RPMI8226 (cell line): ENCODE measurements around the gene OR10J5.
"Not testable (repeated sequence)": the region's sequence is repeated elsewhere in the genome, so short reads cannot be mapped to it uniquely, and the experiment has no call there.

Experiments used
- DNase-seq: peaks from one replicate; pipeline ENCODE4 v3.0.0-alpha.2; 2015

OR10J5 gene, protein sequence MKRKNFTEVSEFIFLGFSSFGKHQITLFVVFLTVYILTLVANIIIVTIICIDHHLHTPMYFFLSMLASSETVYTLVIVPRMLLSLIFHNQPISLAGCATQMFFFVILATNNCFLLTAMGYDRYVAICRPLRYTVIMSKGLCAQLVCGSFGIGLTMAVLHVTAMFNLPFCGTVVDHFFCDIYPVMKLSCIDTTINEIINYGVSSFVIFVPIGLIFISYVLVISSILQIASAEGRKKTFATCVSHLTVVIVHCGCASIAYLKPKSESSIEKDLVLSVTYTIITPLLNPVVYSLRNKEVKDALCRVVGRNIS

DNA sequence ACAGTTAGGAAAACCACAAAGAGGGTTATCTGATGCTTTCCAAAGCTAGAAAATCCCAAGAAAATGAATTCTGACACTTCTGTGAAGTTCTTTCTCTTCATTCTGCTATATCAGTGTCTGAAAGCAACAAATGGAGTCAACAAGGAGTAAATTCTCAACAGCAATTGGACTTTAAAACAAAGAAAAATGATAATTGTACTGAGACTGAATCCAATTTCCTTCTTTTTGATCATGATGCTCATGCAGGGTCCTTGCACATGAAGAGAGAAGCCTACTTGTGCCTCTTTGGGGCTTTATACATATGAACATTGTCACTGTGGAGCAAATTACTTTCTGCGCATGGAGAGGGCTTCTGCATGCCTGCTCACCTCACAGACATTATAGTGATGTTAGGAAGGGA, at the start of gene OR10J5:
OR10J5 (minus strand) TSS at position 101 of the 400 bp plus-strand sequence; CDS start at position 101, 0 bp downstream.
- DNase-seq, result no peak

DNA sequence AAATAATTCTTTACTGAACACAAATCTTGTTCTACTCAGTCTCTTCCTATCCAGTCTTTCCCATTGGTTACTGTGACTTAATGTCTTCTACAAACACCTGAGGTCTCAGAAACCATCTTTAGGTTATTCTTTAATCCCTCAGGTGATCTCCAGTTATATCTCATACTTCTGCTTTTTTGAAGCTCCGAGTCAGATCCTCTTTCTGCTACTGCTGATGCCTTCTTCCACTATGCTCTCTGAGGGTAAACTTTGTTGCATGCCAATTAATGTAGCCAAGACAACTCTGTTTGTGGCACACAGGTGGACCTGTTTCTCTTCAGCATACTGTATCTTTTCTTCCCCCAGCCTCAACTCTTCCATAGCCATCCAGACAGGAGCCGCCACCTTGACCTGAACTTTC, 48.7 kb upstream of the OR10J5 start:
- no peak for DNase-seq

DNA sequence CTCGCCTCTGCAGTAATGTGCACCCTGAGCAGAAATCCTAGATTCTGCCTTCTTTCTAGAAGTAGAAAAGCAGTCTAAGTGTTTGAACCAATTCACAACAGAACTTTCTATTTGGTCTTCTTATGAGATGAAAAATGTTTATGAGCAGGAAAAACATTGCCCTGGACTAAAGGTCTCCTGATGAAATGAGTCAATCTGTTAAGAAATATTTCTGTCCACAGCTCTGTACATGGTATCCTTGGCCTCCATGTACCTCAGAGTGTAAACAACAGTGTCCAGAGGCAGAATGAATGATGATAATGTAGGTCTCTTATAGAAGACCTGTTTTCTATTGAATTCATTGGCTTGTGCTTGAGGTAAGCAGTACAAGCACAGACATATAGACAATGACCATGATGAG, 45.6 kb upstream of the OR10J5 start:
- no peak for DNase-seq

DNA sequence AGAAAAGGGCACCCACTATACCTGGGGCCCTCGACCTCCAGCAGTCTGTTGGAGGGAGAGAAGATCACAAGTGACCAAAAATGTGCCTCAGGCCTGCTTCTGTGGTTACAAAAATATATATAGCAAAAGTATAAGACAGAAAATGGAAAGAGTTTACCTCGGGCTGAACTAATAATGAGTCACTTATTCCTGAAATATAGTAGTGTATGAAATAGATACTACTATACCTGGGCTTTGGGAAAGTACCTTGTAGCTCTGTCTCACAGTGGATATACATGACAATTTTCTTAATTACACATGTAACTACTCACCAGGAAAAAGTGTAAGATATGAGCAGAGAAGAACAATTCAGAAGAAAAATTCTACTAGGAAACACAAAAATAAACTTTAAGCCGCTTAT, 44.5 kb upstream of the OR10J5 start:
- no peak for DNase-seq

DNA sequence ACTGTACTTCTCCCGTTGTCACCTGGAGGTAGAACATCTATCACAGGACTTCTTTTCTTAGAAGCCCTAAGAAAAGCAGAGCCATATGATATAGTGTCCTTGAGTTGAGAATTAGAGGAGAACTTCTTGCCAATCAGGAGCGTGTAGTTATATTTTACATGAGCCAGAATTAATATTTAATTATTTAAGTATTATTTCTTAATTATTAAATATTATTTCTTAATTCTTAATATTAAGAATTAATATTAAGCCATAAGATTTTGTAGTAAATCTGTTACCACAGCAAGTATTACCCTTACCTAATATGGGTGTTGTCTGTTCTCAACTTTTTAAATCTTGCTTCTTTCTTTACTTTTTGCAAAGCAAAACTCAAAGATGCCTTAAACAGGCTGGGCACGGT, 41.6 kb upstream of the OR10J5 start:
- DNase-seq, result no peak

DNA sequence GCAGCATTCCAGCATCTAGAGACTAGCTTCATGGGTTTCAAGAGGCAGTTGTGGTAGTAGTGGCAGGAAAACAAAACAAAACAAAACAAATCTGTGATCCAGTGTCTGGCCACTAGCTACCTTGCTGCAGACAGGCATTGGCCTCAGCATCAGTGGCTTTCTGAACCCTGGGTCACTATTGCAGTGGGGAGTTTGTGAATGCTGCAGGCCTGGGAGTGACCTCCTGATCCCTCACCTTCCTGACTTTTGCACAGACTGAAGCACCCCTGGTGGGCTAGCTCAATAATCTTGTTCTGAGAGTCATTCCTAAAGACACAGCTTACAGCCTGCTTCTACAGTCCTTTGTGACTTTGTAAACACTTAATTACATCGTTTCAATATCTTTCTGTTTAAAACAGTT, 26.9 kb upstream of the OR10J5 start:
- DNase-seq, result no peak

DNA sequence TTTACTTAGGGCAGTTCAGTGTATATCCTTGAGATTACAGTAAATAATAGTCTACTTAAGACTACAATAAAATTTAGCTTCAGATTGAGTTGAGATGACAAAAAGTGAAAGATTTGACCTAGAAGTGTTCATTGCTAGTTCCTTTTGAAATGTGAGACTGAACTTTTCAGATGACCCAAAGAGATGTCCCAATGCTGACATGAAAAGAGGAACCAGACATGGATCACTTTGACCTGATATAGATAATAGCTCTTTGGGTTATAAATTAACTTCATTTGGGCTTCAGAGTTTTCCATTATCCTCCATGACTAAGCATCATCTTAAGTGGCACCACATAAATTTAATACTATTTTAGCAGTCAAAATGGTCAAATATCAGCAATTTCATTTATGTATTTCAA, 25.7 kb upstream of the OR10J5 start:
- no peak for DNase-seq

DNA sequence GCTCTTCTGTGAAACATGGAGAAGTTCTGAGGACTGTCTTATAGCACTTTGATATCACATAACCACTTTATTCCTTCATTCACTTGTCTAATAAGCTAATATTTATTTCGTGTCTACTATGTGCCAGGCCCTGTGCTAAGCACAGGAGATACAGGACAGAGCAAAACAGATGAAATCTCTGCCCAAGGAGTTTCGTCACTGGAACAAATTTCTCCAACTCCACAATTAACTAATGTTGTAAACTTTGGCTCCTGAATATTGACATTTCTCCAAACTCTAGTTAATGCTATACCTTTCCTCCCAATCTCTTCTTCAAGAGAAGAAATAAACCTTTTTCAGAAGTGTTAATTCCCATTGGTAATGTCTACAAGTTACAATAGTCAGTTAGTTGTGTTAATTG, 24.8 kb upstream of the OR10J5 start:
- no peak for DNase-seq

DNA sequence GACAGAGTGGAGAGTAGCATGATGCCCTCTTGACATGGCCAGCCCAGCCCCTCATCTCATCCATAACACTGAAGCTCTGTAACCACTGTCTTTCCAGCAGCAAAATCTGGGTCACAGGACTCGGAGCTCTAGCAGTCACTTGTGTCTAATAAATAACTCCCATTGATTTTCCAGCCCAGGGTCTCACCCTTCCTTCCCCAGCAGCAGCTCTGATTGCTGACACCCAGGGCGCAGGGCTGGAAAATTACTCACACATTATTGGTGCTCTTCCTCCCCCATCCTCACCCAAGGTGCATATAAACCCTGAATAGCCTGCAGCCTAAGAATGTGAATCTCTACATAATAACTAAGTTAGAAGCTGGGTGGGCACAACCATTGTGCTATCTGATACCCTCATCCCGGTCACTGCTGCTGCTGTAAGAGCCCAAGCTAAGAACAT, 21.1 kb upstream of the OR10J5 start:
- DNase-seq, result no peak

DNA sequence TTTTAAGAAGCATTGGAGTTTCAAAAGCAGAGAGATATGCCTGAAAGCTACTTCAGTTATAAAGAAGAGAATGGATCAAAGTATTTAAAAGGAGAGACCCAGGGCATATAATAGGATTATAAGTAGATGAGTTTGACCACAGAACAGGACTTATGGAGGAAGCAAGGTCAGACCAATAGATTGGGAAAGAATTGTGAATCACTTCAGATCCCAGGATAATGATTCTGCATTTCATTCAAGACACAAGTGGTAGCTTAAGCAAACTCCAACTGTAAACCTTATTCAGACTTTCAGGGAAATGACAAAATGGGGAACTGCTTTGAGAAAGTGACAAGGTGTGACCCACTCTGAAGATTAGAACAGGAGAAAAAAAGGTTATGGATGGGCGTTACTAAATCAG, 18.9 kb upstream of the OR10J5 start:
- DNase-seq, result no peak

DNA sequence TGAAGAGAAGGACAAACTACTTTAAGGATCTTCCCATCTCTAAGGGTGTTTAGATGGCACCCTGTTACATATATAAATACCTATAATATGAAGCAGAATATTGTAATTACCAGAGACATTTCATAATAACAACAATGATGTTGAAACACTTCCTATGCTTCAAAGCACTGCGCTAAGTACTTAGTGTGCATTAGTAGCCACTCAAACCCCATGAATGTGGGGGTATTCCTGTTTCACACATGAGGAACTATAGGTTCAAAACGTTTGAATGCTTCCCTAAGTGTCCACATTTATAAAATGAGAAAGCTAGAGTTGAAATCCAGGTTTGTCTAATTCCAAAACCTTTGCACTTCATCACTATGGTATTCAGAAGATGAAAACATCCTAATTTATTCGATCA, 18.5 kb upstream of the OR10J5 start:
- DNase-seq, result no peak

DNA sequence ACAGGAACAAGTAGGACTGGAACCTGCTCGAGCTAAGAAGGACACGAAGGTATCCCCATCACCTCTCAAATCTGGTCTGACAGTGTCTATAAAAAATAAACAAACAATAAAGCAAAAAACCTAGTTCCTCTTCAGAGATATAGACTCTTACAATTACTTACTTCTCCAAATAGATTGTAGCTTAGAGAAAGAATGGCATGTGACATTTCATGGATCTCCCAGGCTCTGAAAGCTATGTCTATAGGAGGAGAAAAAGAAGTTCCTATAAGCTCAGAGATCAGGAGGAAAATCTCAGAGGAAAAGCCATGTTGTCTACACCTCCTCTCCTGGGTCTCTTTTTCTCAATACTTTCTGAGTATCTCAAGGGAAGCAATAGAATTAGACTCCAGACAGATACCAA, 12.3 kb upstream of the OR10J5 start:
- DNase-seq, result no peak

DNA sequence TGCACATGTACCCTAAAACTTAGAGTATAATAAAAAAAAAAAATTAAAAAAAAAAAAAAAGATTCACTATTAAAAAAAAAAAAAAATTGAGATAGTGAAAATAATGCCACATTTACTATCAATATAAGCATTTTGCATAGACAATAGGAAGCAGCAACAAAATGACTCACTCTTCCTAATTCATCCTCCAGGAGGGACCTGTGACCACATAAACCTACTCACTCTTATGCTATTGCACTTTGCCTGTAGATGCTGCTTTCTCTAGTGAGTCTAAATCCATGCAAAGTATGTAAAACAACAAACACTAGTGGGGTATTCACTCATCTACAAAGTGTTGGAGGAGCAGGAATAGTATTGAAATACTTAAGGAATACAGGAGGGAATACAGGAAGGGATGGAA, 2.9 kb downstream of the OR10J5 start:
- DNase-seq, result no peak

DNA sequence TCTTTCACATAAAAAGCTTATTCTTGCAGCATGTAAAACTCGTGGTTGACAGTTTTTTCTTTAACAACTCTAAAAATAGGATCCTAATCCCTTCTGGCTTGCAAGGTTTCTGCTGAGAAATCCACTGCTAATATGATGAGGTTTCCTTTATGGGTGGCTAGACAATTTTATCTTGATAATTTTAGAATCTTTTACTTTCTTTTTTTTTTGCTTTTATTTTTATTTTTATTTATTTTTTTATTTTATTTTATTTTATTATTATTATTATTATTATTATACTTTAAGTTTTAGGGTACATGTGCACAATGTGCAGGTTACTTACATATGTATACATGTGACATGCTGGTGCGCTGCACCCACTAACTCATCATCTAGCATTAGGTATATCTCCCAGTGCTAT, 11.0 kb downstream of the OR10J5 start:
- DNase-seq, result not testable (repeated sequence)

DNA sequence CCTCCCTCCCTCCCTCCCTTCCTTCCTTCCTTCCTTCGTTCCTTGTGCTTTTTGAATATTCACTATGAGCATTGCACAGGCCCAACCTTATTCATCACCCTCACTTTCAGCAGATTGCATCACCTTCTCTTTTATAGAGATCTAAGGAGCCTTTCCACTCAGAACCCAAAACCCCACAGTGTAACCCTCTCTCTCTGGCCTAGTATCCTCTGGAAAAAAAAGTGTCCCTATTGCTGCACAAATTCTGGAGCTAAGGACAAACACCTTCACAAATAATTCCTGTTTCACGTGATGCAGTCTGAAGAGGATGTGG, 25.6 kb downstream of the OR10J5 start:
- no peak for DNase-seq

DNA sequence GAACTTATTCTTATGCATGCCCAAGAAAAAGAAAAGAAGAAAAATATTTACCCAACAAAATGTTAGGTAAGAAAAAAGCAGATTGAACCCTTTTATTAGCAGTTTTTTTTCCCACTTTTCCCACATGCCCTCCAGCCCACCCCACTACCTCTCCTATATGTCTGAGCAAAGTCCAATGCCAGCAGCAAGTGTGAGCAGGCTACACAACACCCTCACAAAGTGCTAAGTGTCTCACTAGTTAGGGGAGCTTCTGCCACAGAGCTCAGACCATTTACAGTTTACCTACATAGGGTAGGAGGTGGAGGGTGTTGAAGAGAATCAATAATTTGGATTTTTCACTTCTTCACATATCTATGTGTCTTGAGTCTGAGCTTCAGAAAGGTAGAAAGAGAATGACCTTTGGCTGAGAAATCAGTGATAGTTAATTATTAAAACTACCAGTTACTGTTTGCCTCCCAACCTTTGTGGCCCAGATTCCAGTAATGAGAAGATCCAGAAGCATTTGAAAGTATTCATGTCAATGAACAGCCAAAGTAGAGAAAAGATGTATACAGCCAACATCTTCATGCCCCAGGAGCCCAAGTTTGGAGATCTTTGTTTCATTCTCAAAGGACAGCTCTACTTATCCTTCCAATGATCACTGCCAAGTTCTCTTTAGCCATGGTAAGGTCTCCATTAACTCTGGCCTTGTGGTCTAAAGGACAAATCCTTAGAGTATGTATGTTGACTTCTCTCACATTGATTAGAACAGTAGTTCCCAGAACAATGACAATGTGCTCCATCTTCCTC, 26.2 kb downstream of the OR10J5 start:
- no peak for DNase-seq

DNA sequence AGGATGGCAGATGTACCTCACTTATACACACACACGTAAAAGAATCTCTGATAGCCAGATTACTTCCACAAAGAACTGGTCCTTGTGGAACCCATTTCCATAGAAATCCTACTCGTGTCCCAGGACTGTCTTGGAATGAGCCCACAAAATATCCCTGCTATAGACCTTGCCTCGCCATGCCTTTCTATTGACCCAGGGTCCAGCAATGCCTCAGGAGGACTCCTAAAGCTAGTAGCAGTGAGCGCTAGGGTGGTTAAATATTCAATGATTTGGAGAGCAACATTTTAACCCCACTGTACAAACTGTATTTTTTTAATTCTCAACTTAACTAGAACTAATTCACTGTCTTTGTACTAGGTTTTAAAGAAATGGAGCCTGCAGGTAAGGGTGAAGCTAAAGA, 26.9 kb downstream of the OR10J5 start:
- DNase-seq, result no peak

DNA sequence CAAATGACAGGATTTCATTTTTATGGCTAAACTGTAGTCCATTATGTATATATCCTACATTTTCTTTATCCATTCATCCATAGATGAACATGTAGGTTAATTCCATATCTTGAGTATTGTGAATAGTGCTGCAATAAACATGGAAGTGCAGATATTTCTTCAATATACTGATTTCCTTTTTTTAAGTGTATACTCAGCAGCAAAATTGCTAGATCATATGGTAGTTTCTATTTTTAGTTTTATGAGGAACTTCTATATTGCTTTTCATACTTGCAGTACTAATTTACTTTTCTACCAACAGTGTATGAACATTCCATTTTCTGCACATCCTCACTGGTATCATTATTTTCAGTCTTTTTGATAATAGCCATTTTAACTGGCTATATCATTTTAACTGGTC, 30.1 kb downstream of the OR10J5 start:
- DNase-seq, result no peak

DNA sequence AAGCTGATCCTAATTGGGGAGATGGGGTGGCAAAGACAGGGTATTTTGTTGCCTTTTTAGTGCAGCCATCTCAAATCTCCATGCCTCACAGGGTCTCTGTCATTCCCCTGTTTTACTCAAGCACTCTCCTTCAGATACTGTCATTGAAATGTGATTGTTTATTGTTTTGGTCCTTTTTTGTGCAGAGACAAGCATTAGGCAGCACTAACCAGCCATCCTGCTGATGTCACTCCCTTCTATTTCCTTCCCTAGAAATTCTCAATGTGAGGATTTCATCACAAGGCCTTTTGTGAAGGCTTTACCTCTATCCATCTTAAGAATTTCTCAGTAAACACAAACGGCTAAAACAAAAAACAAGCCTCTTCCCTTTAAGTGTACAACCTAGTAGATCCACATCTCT, 34.7 kb downstream of the OR10J5 start:
- no peak for DNase-seq

DNA sequence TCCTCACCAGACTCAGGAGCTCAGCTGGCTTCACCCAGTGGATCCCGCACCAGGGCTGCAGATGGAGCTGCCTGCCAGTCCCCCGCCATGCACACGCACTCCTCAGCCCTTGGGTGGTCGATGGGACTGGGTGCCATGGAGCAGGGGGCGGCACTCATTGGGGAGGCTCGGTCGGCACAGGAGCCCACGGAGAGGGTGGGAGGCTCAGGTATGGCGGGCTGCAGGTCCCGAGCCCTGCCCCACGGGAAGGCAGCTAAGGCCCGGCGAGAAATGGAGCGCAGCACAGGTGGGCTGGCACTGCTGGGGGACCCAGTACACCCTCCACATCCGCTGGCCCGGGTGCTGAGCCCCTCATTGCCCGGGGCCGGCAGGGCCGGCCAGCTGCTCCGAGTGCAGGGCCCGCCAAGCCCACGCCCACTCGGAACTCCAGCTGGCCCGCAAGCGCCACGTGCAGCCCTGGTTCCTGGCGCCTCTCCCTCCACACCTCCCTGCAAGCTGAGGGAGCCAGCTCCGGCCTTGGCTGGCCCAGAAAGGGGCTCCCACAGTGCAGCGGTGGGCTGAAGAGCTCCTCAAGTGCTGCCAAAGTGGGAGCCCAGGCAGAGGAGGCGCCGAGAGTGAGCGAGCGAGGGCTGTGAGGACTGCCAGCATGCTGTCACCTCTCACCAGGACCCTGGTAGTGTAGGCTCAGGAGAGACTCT, 41.1 kb downstream of the OR10J5 start:
- not testable (repeated sequence) for DNase-seq

DNA sequence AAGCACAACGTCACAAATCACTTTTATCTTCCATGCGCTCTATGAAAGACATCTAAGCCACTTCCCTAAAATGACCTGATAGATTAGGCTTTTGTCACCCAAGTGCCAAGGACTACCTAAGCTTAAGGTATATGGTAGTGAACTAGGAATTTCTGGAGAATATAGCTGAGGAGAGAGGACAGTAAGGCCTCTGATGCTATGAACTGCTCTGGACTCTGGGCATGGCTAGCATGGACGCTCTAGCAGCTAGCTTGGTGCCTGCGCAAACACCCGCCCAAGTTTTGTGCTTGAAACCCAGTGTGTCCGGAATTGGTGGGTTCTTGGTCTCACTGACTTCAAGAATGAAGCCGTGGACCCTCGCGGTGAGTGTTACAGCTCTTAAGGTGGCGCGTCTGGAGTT, 42.5 kb downstream of the OR10J5 start:
- DNase-seq, result no peak

DNA sequence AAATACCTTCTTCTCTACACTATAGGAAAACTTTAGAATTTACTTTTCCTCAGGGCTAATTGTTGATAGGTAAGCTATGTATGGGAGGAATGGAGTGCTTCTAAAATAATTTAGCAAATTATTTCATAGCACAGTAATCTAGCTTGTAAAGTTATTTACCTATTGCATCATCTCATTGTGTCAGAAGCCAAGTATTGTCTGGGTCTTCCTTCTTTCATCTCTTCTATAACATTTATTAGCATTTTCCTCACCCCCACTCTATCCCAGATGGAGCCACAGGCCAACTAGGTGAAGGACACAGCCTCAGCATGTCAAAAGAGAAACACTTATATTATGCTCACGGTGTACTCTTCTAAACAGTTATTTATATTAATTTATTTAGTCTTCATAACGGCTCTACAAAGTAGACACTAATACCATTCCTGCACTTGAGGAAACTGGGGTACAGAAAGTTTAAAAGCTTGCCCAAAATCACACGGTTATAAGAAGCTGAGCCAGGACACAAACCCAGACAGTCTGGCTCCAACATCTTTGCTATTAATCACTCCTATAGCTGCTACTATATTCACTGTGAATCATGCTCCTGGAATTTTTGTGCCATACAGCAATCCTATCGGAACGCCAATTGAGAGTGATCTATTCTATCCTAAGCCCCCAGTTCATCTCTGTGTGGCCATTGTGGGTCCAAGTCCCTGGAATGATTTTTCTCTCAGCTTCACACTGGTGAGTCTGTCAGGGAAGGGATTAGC, 43.1 kb downstream of the OR10J5 start:
- DNase-seq, result no peak
